Upper lobe of left lung (tissue), 4 donors: Measurements from ENCODE around the gene TMBIM6.

Source experiments
- EP300 ChIP-seq, 4 donors: sonication (generic); formaldehyde crosslinking; IDR thresholded peaks; one replicate each; pipeline ENCODE4 v1.5.1; 2017; ENCODE audit warnings: antibody characterized with exemption in 4 of 4, control low read depth in 2 of 4
- POLR2A ChIP-seq, 4 donors: fragments of 450-650 bp; IDR thresholded peaks; one replicate each; pipeline ENCODE4 v1.5.1; 2016 to 2017; ENCODE audit warnings: antibody characterized with exemption in 4 of 4, mild to moderate bottlenecking in 2 of 4
- POLR2AphosphoS5 ChIP-seq, 2 donors: sonication (generic); formaldehyde crosslinking; IDR thresholded peaks; one replicate each; pipeline ENCODE4 v1.5.1; 2017; ENCODE audit warnings: antibody characterized with exemption in 2 of 2
- TF ChIP-seq, protein P1 (sequence below), 6 experiments: fragments of 450-650 bp in 4 of 6; fragments of 200-600 bp in 2 of 6; sonication (generic) in 2 of 6; IDR thresholded peaks; one replicate each; pipeline ENCODE4 v1.5.1; 2016 to 2019; ENCODE audit warnings: antibody characterized with exemption in 6 of 6

DNA sequence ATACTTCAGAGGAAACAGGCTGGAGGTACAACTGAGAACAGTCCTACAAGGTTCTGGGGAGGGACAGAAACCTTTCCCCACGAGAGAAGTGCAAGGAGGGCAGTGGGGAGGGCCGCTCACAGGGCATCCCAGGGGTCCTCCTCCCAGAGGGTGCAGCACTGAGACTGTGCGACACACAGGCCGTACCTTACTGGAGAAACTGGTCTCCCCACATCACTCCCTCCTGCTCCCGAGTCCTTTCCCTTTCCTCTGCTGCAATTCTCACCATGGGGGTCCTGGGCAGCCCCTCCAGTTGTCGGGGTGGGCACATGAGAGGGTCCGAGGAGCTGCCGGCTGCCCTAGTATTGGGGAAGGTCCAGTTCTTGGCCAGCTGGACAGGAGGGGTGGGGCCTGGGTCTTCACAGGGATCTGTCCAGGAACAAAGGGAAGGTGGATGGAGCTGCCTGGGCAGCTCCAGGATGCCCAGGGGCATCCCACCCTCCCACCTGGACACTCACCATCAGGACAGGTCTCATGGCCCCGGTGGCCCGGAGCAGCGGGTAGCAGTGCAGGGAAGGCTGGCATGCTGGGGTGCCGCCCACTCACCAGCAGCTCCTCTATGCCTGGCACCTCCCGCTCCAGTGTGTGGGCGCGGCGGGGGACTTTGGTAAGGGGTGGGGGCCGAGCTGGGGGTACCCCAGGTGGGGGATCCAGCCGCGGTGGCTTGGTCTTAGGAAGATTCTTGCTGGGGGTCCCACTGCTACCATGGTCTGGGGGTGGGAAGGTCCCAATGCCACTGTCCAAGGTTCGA is 51.0 kb downstream of the TMBIM6 start:
- TF ChIP-seq, protein P1, sequence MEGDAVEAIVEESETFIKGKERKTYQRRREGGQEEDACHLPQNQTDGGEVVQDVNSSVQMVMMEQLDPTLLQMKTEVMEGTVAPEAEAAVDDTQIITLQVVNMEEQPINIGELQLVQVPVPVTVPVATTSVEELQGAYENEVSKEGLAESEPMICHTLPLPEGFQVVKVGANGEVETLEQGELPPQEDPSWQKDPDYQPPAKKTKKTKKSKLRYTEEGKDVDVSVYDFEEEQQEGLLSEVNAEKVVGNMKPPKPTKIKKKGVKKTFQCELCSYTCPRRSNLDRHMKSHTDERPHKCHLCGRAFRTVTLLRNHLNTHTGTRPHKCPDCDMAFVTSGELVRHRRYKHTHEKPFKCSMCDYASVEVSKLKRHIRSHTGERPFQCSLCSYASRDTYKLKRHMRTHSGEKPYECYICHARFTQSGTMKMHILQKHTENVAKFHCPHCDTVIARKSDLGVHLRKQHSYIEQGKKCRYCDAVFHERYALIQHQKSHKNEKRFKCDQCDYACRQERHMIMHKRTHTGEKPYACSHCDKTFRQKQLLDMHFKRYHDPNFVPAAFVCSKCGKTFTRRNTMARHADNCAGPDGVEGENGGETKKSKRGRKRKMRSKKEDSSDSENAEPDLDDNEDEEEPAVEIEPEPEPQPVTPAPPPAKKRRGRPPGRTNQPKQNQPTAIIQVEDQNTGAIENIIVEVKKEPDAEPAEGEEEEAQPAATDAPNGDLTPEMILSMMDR (IDR thresholded peaks at IDR 0.05): no peak
- TF ChIP-seq POLR2A (IDR thresholded peaks at IDR 0.05): no peak
- TF ChIP-seq POLR2AphosphoS5 (IDR thresholded peaks at IDR 0.05): no peak
- no peak for TF ChIP-seq EP300 (IDR thresholded peaks at IDR 0.05)
